GM12864 (cell line): ENCODE results near the gene ZNF638.

Experiments used
- DNase-seq: peaks from one replicate; pipeline ENCODE4 v3.0.0-alpha.2; 2011; ENCODE audit warnings: low read depth
- H3K4me3 ChIP-seq: 2 replicates; pipeline ENCODE4 v1.5.1; 2011; ENCODE audit warnings: mild to moderate bottlenecking, low read depth, low read length, control low read depth
- TF ChIP-seq, protein P1 (sequence below): IDR thresholded peaks from 2 replicates; pipeline ENCODE4 v1.5.1; 2011; ENCODE audit warnings: low read depth, mild to moderate bottlenecking, moderate library complexity, low read length, control low read depth, inconsistent platforms; ENCODE audit errors: missing control alignments

Gene ZNF638

GRCh38 chr2:71336384-71336783 lies 4.8 kb downstream of the ZNF638 start:
- DNase-seq = no peak
- TF ChIP-seq, protein P1, sequence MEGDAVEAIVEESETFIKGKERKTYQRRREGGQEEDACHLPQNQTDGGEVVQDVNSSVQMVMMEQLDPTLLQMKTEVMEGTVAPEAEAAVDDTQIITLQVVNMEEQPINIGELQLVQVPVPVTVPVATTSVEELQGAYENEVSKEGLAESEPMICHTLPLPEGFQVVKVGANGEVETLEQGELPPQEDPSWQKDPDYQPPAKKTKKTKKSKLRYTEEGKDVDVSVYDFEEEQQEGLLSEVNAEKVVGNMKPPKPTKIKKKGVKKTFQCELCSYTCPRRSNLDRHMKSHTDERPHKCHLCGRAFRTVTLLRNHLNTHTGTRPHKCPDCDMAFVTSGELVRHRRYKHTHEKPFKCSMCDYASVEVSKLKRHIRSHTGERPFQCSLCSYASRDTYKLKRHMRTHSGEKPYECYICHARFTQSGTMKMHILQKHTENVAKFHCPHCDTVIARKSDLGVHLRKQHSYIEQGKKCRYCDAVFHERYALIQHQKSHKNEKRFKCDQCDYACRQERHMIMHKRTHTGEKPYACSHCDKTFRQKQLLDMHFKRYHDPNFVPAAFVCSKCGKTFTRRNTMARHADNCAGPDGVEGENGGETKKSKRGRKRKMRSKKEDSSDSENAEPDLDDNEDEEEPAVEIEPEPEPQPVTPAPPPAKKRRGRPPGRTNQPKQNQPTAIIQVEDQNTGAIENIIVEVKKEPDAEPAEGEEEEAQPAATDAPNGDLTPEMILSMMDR = no peak
- no peak overlapping the region for H3K4me3 ChIP-seq

GRCh38 chr2:71336802-71337201 lies 5.2 kb downstream of the ZNF638 start:
- no peak overlapping the region for H3K4me3 ChIP-seq
- TF ChIP-seq, protein P1 = no peak
- no peak for DNase-seq

DNA sequence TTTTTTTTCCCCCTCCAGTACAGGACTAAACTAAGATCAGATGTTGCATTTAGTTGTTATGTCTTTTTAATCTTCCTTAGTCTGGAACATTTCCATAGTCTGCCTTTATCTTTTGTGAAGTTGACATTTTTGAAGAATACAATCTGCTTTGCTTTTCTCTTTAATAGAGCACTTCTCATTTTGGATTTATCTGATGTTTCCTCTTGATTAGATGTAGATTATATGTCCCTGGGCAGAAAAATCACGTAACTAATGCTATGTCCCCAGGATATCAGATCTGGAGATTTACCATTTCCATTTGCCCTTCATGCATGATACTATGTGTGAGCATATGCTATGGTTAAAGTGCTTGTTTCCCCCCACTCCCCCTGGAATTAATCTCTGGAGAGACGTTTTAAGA lies 6.2 kb downstream of the ZNF638 start:
- no peak for DNase-seq
- TF ChIP-seq, protein P1 = no peak
- no peak overlapping the region for H3K4me3 ChIP-seq

DNA sequence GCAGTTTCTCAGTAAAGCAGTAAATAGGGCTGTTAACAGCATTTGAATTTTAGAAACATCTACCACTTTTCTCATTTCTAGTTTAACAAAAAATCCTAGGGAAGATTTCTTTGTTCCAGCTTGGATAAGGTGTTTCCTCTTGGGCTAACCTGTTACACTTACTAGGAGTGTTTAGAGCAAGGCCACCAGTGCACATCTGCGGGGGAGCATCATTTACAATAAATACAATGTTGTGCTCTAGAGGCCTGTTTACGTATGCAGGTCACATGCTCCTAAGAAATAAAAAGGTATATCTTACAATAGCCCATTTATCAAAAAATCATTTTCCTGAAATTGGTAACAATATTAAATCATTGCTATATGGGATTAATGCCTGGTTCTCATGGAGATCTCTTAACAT lies 8.1 kb downstream of the ZNF638 start:
- TF ChIP-seq, protein P1 = no peak
- no peak for DNase-seq
- no peak overlapping the region for H3K4me3 ChIP-seq

DNA sequence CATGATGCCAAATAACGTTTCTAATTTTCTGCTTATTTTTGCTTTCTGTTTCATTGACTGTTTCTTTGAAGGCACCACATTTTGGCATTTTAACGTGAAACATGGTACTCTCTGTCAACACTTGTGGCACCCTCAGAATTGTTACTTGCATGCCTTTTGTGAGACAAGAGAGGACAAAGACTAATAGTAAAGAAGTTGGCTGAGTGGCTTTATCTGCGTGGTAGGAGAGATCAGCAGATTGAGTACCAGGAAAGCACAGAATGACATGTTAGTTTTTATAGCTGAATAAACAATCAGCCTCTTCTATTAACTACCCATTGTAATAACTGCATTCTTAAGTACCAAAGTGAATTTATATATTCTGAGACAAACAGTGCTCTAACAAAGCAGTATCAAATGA lies 8.6 kb downstream of the ZNF638 start:
- TF ChIP-seq, protein P1 = no peak
- H3K4me3 ChIP-seq = no peak overlapping the region
- DNase-seq = no peak

GRCh38 chr2:71341645-71342044 lies 10.1 kb downstream of the ZNF638 start:
- TF ChIP-seq, protein P1 = no peak
- no peak for DNase-seq

GRCh38 chr2:71346065-71346464 lies 14.5 kb downstream of the ZNF638 start:
- no peak for DNase-seq
- TF ChIP-seq, protein P1 = no peak
- no peak overlapping the region for H3K4me3 ChIP-seq

More at GRCh38 chr2:71341645-71342044, 10.1 kb downstream of the ZNF638 start:
- no peak overlapping the region for H3K4me3 ChIP-seq
